HT-29 (cell line): Measurements from ENCODE around the gene SGPL1. TPM values are rescaled to one million over a fixed set of nuclear protein-coding genes. Genes with fewer than 3 reads are reported as not detected.

ENCODE experiments used
- DNase-seq: peaks from one replicate; pipeline ENCODE4 v3.0.0-alpha.2; 2015; ENCODE audit warnings: low spot score
- small RNA-seq: library from RNA; depleted of rRNA; stranded (forward); fragments of <200 nt; gene quantifications from one replicate; pipeline ENCODE3, GENCODE V24; 2014
- total RNA-seq: library from RNA; depleted of rRNA; stranded (reverse); fragments of >200 nt; shearing (Covaris generic); gene quantifications from 2 replicates; pipeline ENCODE4 v1.2.3, GENCODE V29; 2014; rRNA removed

Gene SGPL1
- total RNA-seq, 1 experiment from 2014 or later: 37.5 TPM

DNA sequence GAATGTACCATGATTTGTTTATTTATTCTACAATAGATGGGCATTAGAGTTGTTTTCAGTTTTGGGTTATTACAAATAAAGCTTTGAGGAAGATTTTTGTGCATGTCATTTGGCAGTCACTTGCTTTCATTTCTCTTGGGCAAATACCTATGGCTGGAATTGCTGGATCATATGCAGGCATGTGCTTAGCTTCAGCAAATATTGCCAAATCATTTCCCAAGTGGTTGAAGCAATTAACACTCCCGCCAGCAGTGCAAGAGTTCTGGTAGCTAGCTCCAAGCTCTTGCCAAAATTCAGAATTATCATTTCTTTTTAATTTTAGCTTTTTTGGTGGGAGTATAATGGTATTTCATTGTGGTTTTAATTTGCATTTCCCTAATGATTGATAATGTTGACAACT lies 105.5 kb downstream of the SGPL1 start:
- DNase-seq: no peak

DNA sequence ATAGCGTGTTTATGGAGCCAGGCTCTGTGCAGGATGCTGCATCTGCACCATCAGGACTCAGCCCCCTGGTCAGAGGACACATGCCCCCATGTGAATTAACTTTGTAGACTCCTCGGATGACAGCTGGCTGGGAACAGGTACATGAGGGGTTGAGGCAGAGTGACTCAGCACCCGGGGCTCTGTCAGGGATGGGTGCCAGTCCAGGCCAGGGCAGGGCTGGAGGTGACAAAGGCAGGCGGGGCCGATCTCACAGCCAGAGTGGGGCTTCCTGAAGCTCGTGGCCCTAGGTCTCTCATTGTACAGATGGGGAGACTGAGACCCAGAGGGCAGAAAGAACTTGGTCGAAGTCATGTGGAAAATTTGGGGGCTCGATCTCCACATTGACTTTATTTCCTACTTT lies 107.9 kb downstream of the SGPL1 start:
- DNase-seq: no peak

DNA sequence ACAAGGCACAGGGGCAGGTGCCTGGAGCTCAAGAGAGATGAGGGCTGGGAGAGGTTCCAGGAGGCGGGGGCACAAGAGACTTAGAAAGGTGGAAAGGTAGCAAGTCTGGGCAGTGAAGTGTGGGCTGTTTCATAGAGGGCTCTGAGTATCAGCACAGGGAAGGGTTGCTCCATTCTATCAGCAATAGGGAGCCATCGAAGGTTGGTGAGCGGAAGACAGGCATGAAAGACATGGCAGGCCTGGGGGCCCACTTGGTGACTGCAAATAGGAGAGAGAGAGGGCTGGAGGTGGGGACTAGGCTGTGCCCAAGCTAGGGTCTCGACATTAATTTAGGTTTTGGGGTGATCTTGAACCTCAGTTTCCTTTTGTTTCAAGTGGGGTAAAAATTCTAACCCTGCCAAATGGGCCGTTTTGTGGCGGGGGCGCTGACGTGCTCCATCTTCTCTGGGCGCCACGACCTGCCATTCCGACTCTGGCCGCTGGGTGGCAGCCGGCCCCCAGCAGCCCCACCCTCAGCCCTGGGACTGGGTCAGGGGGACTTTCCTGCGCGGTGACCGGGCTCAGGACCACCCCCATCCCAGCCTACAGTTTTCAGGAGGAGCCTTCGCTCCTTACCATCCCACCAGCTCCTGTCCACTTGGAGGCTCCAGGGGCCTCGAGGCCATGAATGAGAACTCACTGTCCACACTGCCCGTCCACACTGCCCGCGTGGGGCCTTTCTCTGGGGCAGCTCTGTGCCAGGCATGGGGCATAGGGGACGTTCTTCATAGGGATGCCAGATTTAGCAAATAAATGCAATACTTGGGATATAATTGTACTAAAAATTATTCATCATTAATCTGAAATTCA lies 109.9 kb downstream of the SGPL1 start:
- DNase-seq: peak; percentile 49

DNA sequence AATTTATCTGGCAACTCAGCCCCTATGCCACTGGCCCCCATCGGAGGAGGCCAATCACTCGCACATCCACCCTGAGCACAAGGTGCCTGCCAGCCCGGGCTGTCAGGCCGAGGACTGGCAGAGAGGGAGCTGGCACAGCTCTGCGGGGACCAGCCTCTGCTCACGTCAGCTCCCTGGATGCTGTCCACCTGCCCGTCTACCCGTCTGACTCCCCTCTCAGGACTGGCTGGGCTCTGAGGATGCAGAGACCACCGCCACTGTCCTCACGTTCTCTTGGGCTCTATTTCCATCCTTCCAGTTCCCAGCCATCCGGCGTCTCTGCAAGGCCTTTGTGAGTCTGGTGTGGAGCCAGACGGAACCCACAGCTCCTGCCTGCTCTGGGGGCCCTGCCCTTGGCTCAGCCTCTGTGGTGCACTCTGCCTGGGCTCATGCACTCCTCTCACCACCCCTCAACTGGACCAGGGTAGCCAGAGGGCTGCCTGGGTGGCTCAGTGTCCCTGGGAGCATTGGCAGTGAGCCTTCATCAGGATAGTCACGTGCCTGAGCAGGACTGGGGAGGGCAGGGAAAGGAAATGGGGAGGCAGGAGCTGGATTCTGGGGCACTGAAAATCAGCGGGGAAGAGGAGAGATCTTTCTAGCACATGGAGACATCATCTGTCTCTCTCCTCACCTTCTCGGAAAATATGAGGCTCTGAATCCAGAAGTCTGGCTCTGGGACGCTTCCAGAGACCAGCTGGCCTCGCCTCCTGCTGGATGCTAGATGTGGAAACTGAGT lies 110.7 kb downstream of the SGPL1 start:
- DNase-seq: no peak

DNA sequence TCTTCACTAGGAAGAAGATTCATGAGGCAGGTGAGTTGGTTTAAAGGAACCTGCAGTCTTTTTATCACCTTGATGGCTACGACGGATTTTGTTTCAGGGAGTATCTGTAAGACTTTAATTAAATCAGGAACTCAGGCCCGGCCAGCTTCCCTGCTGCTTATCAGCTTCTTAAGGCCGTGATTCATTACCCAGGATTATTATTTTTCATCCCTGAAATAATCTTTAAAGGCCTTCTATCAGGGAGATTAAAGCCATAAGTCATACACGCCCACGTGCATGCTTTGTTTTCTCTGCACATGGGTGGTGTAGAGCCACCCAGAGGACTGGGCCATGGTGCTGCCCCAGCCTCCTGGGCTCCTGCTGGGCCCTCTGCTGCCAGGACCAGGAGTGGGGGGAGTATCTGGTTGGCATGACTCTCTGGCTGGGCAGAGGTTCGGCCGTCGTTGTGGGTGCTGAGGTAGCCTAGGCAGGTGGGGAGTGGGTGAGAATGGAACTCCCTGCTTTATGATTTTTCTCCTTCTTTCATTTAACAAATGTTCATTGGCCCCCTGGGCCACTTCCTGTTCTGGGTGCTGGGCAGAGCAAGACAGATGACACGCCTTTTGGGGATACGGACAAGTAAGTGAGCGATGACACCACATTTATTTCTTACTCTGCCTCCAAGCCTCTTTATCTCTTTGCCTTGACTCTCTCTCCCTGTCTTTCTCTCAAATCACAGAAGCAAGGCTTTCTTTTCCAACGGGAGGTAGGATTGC lies 111.6 kb downstream of the SGPL1 start:
- no peak for DNase-seq

DNA sequence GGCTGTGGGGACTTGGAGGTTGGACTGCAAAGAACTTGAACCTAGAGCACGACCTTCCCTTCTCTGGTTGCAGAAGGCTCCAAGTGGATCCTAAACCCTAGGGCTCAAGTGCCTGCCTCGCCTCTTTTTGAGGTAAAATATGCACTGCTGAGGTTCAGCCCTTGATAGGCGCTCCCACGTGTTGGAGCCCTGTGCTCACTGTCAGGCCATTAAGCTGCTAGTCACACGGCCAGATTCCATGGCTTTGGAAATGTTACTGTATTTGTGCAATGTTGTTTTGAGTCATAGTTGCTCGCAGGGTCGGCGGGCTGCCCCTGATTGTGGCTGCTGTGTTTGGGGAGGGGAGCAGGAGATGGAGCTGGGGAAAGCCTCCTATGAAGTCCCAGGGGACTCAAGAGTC lies 112.4 kb downstream of the SGPL1 start:
- DNase-seq: no peak

DNA sequence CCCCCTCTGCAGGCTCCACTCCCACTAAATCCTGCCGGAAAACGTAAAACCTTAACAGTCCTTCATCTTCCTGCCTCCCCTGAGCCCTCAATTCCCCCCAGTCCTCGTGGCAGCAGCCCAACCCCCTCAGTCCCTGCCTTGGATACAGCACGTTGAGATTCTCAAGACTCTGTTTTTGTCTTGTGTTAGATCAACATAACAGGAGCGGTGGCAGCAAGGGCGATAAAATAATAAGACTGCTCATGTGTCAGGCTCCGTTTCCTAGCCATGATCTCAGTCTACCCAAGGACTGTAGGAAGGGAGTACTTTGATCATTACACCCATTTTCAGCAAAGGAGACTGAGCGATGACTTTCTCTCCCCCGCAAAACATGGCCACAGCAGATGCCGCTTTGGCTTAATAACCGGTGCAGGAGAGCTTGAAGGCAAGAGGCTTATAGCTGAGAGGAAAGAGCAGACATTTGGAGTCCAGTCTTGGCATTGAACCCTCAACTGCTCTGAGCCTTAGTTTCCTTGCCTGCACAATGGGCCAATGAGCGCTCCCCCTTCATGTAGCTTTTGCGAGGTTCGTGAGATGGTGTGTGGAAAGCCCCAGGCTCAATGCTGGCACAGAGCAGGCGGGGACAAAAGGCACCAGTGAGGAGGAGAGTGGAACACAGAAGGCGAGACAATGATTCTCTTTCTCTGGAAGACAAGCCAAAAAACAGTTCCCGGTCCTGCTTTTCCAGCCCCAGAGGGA lies 114.7 kb downstream of the SGPL1 start:
- DNase-seq: no peak

Small RNAs within 50 kb of the gene (small RNA-seq; reads per million reads assigned to genes)
- not detected for gene RPS26P40

Other genes starting within 250 kb of the SGPL1 start
- gene PRF1, start 213.2 kb upstream of the SGPL1 start, total RNA-seq: not detected in 2 replicates
- 0.03 and 0.15 TPM in 2 replicates for gene ADAMTS14, start 143.4 kb upstream of the SGPL1 start, total RNA-seq
- not detected in 2 replicates for gene TBATA, start 30.6 kb upstream of the SGPL1 start, total RNA-seq
- 147 TPM in 2 replicates for gene PCBD1, start 72.6 kb downstream of the SGPL1 start, total RNA-seq